H1 (cell line): ENCODE data around the gene DEAF1. TPM values are rescaled to one million over a fixed set of nuclear protein-coding genes. Genes with fewer than 3 reads are reported as not detected.

ENCODE experiments used
- CTCF ChIA-PET: fragments of 300-600 bp; sonication (Branson Sonifier 250); formaldehyde crosslinking; loops from one replicate; lab custom pipeline; 2021; ENCODE audit not compliant: partially characterized antibody; lab: Charles Lee
- POLR2A ChIA-PET: fragments of 300-600 bp; sonication (Branson Sonifier 250); formaldehyde crosslinking; loops from one replicate; lab custom pipeline; 2021; ENCODE audit warnings: inconsistent platforms; ENCODE audit not compliant: partially characterized antibody; lab: Charles Lee
- DNase-seq, 2 experiments: peaks; one replicate each; pipeline versions ENCODE4 v3.0.0 to v3.0.0-alpha.2; 2010 to 2022; ENCODE audit warnings: low spot score in 2 of 2, low read depth in 1 of 2, mixed read lengths in 1 of 2
- FAIRE-seq: peaks from 2 replicates; lab custom pipeline; 2011; peaks lifted over from hg19 to GRCh38; lab: Jason Lieb, UNC
- H2AFZ ChIP-seq: 2 replicates; pipeline ENCODE4 v1.8.1; 2012; ENCODE audit warnings: low read length, inconsistent platforms
- H2AK5ac ChIP-seq: 2 replicates; pipeline ENCODE4 v1.6.1; 2013; ENCODE audit warnings: low read depth, low read length
- H2BK120ac ChIP-seq: replicated peaks from 2 replicates; pipeline ENCODE3; 2013; ENCODE audit warnings: low read depth, low read length, inconsistent platforms
- H2BK12ac ChIP-seq: 2 replicates; pipeline ENCODE4 v1.6.1; 2013; ENCODE audit warnings: low read depth, low read length
- H2BK15ac ChIP-seq: 2 replicates; pipeline ENCODE4 v1.6.1; 2013; ENCODE audit warnings: low read length
- H2BK20ac ChIP-seq: 2 replicates; pipeline ENCODE4 v1.6.1; 2013; ENCODE audit warnings: low read length
- H2BK5ac ChIP-seq: 2 replicates; pipeline ENCODE4 v1.6.1; 2013; ENCODE audit warnings: low read depth, low read length
- H3K14ac ChIP-seq: 2 replicates; pipeline ENCODE4 v1.6.1; 2013; ENCODE audit warnings: inconsistent platforms; ENCODE audit not compliant: insufficient read length
- H3K18ac ChIP-seq: 2 replicates; pipeline ENCODE4 v1.6.1; 2013; ENCODE audit warnings: low read length; ENCODE audit errors: extremely low read depth
- H3K23ac ChIP-seq: 2 replicates; pipeline ENCODE4 v1.6.1; 2013; ENCODE audit warnings: inconsistent platforms; ENCODE audit not compliant: insufficient read length
- H3K23me2 ChIP-seq: 2 replicates; pipeline ENCODE4 v1.6.1; 2013; ENCODE audit warnings: low read depth, low read length
- H3K27ac ChIP-seq: 2 replicates; pipeline ENCODE4 v1.6.1; 2011; ENCODE audit warnings: low read depth, low read length, inconsistent platforms
- H3K27me3 ChIP-seq, 4 experiments: replicated peaks in 1 of 4; 1 replicate in 1 of 4; 2 replicates in 3 of 4; pipeline versions ENCODE4 v1.6.1 to v1.8.1; 2011 to 2013; ENCODE audit warnings: low read length in 3 of 4, mild to moderate bottlenecking in 3 of 4, inconsistent platforms in 2 of 4, mixed read lengths in 2 of 4, moderate library complexity in 1 of 4; ENCODE audit not compliant: control insufficient read depth in 3 of 4, insufficient read depth in 3 of 4; ENCODE audit errors: extremely low read depth in 1 of 4
- H3K36me3 ChIP-seq, 4 experiments: 2 replicates each; pipeline versions ENCODE4 v1.6.1 to v1.8.1; 2011 to 2013; ENCODE audit warnings: mild to moderate bottlenecking in 4 of 4, low read length in 3 of 4, moderate library complexity in 2 of 4, control low read depth in 1 of 4, inconsistent platforms in 1 of 4; ENCODE audit not compliant: insufficient read depth in 4 of 4, control insufficient read depth in 2 of 4
- H3K4ac ChIP-seq: replicated peaks from 2 replicates; pipeline ENCODE3; 2013; ENCODE audit warnings: low read length, low read depth, mixed read lengths, inconsistent platforms; ENCODE audit not compliant: insufficient read length
- H3K4me1 ChIP-seq, 4 experiments: replicated peaks in 1 of 4; 1 replicate in 1 of 4; 2 replicates in 3 of 4; pipeline versions ENCODE4 v1.6.1 to v1.8.1; 2011 to 2013; ENCODE audit warnings: low read length in 3 of 4, inconsistent platforms in 2 of 4, mixed read lengths in 1 of 4; ENCODE audit not compliant: insufficient read depth in 4 of 4, control insufficient read depth in 3 of 4
- H3K4me2 ChIP-seq, 2 experiments: 2 replicates each; pipeline versions ENCODE4 v1.6.1 to v1.8.1; 2011 to 2013; ENCODE audit warnings: low read depth in 2 of 2, low read length in 2 of 2, control low read depth in 1 of 2, inconsistent platforms in 1 of 2, mild to moderate bottlenecking in 1 of 2; ENCODE audit not compliant: insufficient read depth in 1 of 2
- H3K4me3 ChIP-seq, 4 experiments: fragments of 200-600, 300-600 bp in 1 of 4; sonication (generic), shearing (Covaris generic), sonication (Bioruptor Twin) in 1 of 4; 2 replicates each; pipeline versions ENCODE4 v1.5.1 to v1.8.1; 2011 to 2016; ENCODE audit warnings: low read length in 4 of 4, low read depth in 3 of 4, control low read depth in 2 of 4, inconsistent platforms in 2 of 4, mild to moderate bottlenecking in 2 of 4, mixed read lengths in 1 of 4, moderate library complexity in 1 of 4; ENCODE audit not compliant: insufficient read depth in 2 of 4; ENCODE audit errors: extremely low read depth in 1 of 4
- H3K56ac ChIP-seq: replicated peaks from 2 replicates; pipeline ENCODE3; 2013; ENCODE audit warnings: low read depth, mild to moderate bottlenecking, mixed read lengths, low read length, inconsistent platforms; ENCODE audit not compliant: insufficient read length
- H3K79me1 ChIP-seq: 2 replicates; pipeline ENCODE4 v1.6.1; 2013; ENCODE audit warnings: low read depth, low read length, control low read depth
- H3K79me2 ChIP-seq, 2 experiments: 2 replicates each; pipeline versions ENCODE4 v1.6.1 to v1.8.1; 2012 to 2013; ENCODE audit warnings: low read length in 2 of 2, mild to moderate bottlenecking in 2 of 2, inconsistent platforms in 1 of 2; ENCODE audit not compliant: insufficient read depth in 2 of 2, control insufficient read depth in 1 of 2
- H3K9ac ChIP-seq, 4 experiments: replicated peaks in 1 of 4; 1 replicate in 1 of 4; 2 replicates in 3 of 4; pipeline versions ENCODE4 v1.6.1 to v1.8.1; 2011 to 2013; ENCODE audit warnings: low read depth in 3 of 4, low read length in 3 of 4, control low read depth in 2 of 4, mild to moderate bottlenecking in 2 of 4, moderate library complexity in 2 of 4, inconsistent platforms in 1 of 4; ENCODE audit errors: extremely low read depth in 1 of 4
- H3K9me3 ChIP-seq, 2 experiments: 2 replicates each; pipeline versions ENCODE4 v1.6.1 to v1.8.1; 2012 to 2013; ENCODE audit warnings: mild to moderate bottlenecking in 2 of 2, moderate library complexity in 2 of 2, control low read depth in 1 of 2, inconsistent platforms in 1 of 2, low read depth in 1 of 2, low read length in 1 of 2, mixed read lengths in 1 of 2; ENCODE audit not compliant: insufficient read depth in 2 of 2
- H4K20me1 ChIP-seq, 2 experiments: replicated peaks in 1 of 2; 2 replicates each; pipeline versions ENCODE3 to v1.8.1; 2011 to 2013; ENCODE audit warnings: inconsistent platforms in 2 of 2, low read length in 2 of 2, mild to moderate bottlenecking in 1 of 2; ENCODE audit not compliant: insufficient read depth in 2 of 2, control insufficient read depth in 1 of 2
- H4K5ac ChIP-seq: 2 replicates; pipeline ENCODE4 v1.6.1; 2013; ENCODE audit warnings: low read length, low read depth, mixed read lengths, inconsistent platforms; ENCODE audit not compliant: insufficient read length
- H4K8ac ChIP-seq: 2 replicates; pipeline ENCODE4 v1.8.0; 2013; ENCODE audit warnings: mild to moderate bottlenecking, moderate library complexity, low read length, inconsistent platforms; ENCODE audit not compliant: insufficient read depth; ENCODE audit errors: extremely low read depth
- H4K91ac ChIP-seq: replicated peaks from 2 replicates; pipeline ENCODE3; 2013; ENCODE audit warnings: low read length, mixed read lengths, inconsistent platforms; ENCODE audit not compliant: insufficient read length
- EP300 ChIP-seq, 2 experiments: IDR thresholded peaks; 1 replicate in 1 of 2; 2 replicates in 1 of 2; pipeline ENCODE4 v1.6.1; 2011 to 2012; ENCODE audit warnings: low read depth in 2 of 2, low read length in 2 of 2, mild to moderate bottlenecking in 2 of 2, borderline replicate concordance in 1 of 2, inconsistent platforms in 1 of 2, moderate library complexity in 1 of 2
- EZH2 ChIP-seq: fragments of 200-600 bp; sonication (generic); IDR thresholded peaks from 2 replicates; pipeline ENCODE4 v1.7.1; 2012; ENCODE audit warnings: low read depth, mild to moderate bottlenecking, moderate library complexity, low read length, inconsistent platforms; ENCODE audit not compliant: severe bottlenecking
- RAD21 ChIP-seq, 2 experiments: IDR thresholded peaks in 1 of 2; conservative IDR thresholded peaks in 1 of 2; 2 replicates each; pipeline ENCODE4 v1.6.1; 2011; ENCODE audit warnings: low read depth in 2 of 2, low read length in 2 of 2, improper control_type of control experiment in 1 of 2, inconsistent platforms in 1 of 2, mild to moderate bottlenecking in 1 of 2, moderate library complexity in 1 of 2
- SIX5 ChIP-seq: IDR thresholded peaks from 2 replicates; pipeline ENCODE4 v1.6.1; 2011; ENCODE audit warnings: mild to moderate bottlenecking, low read depth, low read length
- WGBS, 2 experiments: shearing (Covaris generic) in 1 of 2; methylation state at CpG; one replicate each; pipeline versions ENCODE4 v1.1.6 to v1.1.7; 2013 to 2015; ENCODE audit warnings: low lambda C conversion rate in 2 of 2, mixed read lengths in 2 of 2, inconsistent platforms in 1 of 2, low coverage in 1 of 2, missing lambda C conversion rate in 1 of 2; ENCODE audit not compliant: insufficient replicate concordance in 2 of 2, insufficient coverage in 1 of 2, insufficient read length in 1 of 2; ENCODE audit errors: extremely low coverage in 1 of 2, missing lambda C conversion rate in 1 of 2; 5-methylcytosine and 5-hydroxymethylcytosine counted together
- polyA plus RNA-seq, 7 experiments: library from polyadenylated mRNA; depleted of rRNA in 3 of 7; stranded (reverse) in 5 of 7; unstranded in 2 of 7; fragments of >200 nt in 5 of 7; fragments of 200-250 nt in 2 of 7; gene quantifications; 1 replicate in 5 of 7; 2 replicates in 1 of 7; 4 replicates in 1 of 7; pipeline versions ENCODE4 v1.2.1 to v1.2.3, GENCODE V29; 2011 to 2013; ENCODE audit warnings: missing spikeins in 2 of 7, mixed read lengths in 2 of 7
- total RNA-seq: library from RNA; stranded (reverse); fragmentation: NEBNext Ultra II Directional; extraction: Animal tissue kit (Norgen Biotek cat#: 25700); gene quantifications from 2 replicates; pipeline ENCODE4 v1.2.1, GENCODE V29; 2021

DEAF1 gene
- total and polyA plus RNA-seq, 2 of the 8 experiments (the other 6 are each of a cell fraction or from before 2014, with no cell fraction given), result 47.3 to 58.4 TPM

DNA sequence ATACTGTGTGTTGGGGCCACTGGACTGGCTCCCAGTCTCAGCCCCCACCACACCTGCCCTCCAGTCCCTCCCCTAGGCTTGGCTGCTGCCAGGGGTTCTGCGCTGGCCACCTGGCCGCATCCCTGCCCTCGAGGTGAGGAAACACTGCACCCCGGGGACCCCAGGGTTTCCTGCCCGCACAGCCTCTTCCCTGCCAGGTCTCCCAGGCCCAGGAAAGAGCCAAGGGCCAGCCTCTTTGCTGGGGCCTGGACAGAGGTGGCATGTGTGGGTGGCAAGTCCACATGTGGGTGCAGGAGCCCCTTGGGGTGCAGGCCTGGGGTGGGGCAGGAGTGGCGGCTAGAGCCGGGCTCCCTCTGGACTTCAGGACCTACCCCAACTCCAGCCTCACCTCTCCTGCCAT is 13.5 kb upstream of the DEAF1 start:
- H3K27ac ChIP-seq, result no peak overlapping the region
- H3K18ac ChIP-seq, result no peak overlapping the region
- no peak overlapping the region for H3K4ac ChIP-seq
- H2BK20ac ChIP-seq, result no peak overlapping the region; the same call in 1 of the 2 replicates
- TF ChIP-seq RAD21 (IDR thresholded peaks at IDR 0.05 in 1 of 2, conservative IDR thresholded peaks at IDR 0.05 in 1 of 2; ENCODE audit: low read depth in 2 of 2, low read length in 2 of 2), result no peak
- TF ChIP-seq EP300 (IDR thresholded peaks at IDR 0.05; ENCODE audit: borderline replicate concordance in 1 of 2, low read depth in 2 of 2, low read length in 2 of 2), result no peak
- TF ChIP-seq EZH2, result no peak
- no peak for TF ChIP-seq SIX5
- H3K79me1 ChIP-seq, result no peaks in the 10 kb centered on the region
- H4K5ac ChIP-seq, result no peak overlapping the region
- H3K4me3 ChIP-seq, result no peak overlapping the region
- H3K9me3 ChIP-seq, result no peaks in the 10 kb centered on the region
- FAIRE-seq (no peak), DNase-seq (no peak)
- no peak overlapping the region; a peak in 1 of 4 replicates for H3K4me2 ChIP-seq
- no peak overlapping the region for H3K9ac ChIP-seq
- H3K79me2 ChIP-seq, result no peaks in the 10 kb centered on the region
- H2BK15ac ChIP-seq, result peak overlapping the region; percentile 92; the same call in 1 of the 2 replicates
- no peak overlapping the region for H3K23ac ChIP-seq
- H2BK5ac ChIP-seq, result peak overlapping the region; percentile 83; the same call in 1 of the 2 replicates
- H3K23me2 ChIP-seq, result peaks cover 8% of the 10 kb centered on the region; the same call in 1 of the 2 replicates
- no peak overlapping the region for H2BK120ac ChIP-seq
- ChIA-PET POLR2A (interaction anchor here (1.2 to 3.8 kb wide), 2 partner anchors 11 to 39 kb away, joined by 3 to 11 read pairs; partner anchors contain the start of gene TALDO1), CTCF (interaction anchor here (0.9 to 3.4 kb wide), 4 partner anchors 11 to 18 kb away, joined by 3 to 15 read pairs (median 6); no protein-coding TSS in a partner anchor)
- 0 out of 2 replicates have a peak overlapping the region, but pooled peaks have one; percentile 50 for H2BK12ac ChIP-seq
- no peaks in the 10 kb centered on the region for H3K27me3 ChIP-seq
- H4K91ac ChIP-seq, result no peak overlapping the region
- H4K20me1 ChIP-seq, result peaks cover 1 to 2% of the 10 kb centered on the region in 2 experiments
- H3K14ac ChIP-seq, result no peak overlapping the region
- peak overlapping the region; percentile 39; the same call in 1 of the 2 replicates for H2AK5ac ChIP-seq
- H4K8ac ChIP-seq, result no peak overlapping the region; the same call in 1 of the 2 replicates
- no peak overlapping the region for H2AFZ ChIP-seq
- H3K36me3 ChIP-seq, result no peaks in the 10 kb centered on the region; a peak in 1 of 8 replicates
- peaks cover 0 to 48% (median 33%) of the 10 kb centered on the region in 4 experiments; a peak in 6 of 7 replicates for H3K4me1 ChIP-seq
- H3K56ac ChIP-seq, result no peak overlapping the region
- WGBS, 2 experiments, result 84% methylated on average over 5 of the region's 7 CpGs; no CpG with 5 or more reads in 1 of the 2 experiments
